Effector CD4-positive, alpha-beta T cell (primary cell): ENCODE measurements around the gene EPHA2.
"Not testable (repeated sequence)": the region's sequence is repeated elsewhere in the genome, so short reads cannot be mapped to it uniquely, and the experiment has no call there.

Experiments used
- DNase-seq: peaks from one replicate; pipeline ENCODE4 v3.0.0-alpha.2; 2020

The EPHA2 gene

DNA sequence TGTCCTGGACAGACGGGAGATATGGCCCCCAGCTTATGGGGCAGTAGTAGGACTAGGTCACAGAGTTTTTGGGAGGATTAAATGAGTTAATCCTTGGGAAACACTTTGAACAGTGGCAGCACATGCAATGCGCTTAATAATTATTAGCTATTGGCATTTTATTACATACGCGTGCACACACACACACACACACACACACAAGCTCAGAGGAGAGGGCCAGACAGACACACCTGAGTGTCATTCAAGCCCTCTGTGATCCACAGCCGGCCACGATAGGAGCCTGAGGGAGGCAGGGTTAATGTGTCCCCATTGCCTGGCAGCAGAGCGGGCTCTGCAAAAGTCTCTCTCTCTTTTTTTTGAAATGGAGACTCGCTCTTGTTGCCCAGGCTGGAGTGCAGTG, 37.9 kb downstream of the EPHA2 start:
- DNase-seq: no peak

DNA sequence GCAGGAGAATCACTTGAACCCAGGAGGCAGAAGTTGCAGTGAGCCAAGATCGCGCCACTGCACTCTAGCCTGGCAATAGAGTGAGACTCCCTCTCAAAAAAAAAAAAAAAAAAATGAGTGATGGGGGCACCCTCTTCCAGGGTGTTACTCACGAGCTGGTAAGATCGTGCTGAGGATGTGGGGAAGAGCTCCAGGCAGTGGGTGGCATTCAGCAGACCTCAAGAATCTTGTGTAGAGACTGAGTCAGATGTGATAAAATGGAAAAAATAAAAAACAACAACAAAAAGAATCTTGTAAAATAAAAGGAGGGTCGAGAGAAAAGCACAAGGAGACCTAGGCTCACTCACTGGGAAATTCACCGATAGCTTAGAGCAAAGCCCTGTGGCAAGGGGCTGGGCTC, 38.5 kb downstream of the EPHA2 start:
- no peak for DNase-seq

DNA sequence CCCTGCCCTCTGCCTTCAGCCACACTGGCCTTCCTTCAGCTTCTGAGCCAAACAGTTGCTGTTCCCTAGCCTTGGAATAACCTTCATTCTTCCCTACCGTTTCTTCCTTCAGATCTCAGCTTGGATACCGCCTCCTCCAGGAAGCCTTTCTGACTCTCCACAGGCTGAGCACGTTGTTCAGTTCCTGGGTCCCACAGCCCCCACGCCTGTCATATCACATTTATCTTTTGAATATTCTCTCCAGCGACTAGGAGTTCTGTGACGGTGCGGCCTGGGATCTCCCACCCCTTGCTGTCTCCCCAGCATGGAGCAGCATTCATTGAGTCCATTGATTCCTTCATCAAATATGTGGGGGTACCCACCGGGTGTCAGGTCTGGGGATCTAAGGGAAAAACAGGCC, 39.2 kb downstream of the EPHA2 start:
- DNase-seq: no peak

DNA sequence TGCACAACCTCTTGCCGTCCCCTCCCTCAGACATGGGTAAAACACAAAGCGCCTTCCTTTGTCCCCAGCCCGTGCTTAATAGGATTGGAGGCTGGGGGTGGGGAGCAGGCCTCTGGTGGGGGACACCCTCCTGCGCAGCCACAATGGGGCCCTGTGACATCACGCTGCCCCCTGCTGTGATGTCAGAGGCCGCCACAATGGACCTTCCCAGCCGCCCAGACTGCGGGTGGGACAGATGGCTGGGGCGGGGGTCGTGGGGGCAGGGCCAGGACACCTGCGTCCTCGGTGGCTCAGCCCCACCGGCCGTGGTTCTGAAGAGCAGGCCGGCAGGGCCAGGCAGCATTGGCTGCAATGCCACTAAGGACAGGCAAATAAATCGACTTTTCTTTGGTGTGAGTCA, 39.9 kb downstream of the EPHA2 start:
- DNase-seq: no peak

DNA sequence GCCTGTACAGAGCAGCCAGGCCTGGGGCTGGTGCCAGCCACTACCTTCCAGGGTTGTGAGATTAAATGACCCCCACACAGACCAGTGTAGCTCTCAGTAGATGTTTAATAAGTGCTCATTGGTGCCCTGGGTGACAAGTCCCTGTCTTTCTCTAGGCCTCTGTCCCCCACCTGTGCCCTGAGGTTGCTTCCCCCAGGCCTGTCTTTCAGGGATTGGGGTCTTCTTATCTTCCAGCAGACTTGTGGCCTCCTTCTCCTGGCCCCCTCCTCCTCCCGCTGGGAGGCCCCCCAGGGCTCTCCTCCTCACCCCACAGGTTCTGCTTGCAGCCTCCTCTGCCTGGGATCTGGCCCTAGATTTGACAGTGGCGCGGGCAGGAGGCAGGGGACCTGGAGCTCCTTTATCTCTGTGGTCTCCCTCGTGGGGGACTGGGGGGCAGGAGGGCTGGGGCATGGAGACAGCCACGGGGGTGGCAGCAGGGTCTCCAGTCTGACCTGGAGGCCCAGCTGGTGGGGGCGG, 40.3 kb downstream of the EPHA2 start:
- no peak for DNase-seq

DNA sequence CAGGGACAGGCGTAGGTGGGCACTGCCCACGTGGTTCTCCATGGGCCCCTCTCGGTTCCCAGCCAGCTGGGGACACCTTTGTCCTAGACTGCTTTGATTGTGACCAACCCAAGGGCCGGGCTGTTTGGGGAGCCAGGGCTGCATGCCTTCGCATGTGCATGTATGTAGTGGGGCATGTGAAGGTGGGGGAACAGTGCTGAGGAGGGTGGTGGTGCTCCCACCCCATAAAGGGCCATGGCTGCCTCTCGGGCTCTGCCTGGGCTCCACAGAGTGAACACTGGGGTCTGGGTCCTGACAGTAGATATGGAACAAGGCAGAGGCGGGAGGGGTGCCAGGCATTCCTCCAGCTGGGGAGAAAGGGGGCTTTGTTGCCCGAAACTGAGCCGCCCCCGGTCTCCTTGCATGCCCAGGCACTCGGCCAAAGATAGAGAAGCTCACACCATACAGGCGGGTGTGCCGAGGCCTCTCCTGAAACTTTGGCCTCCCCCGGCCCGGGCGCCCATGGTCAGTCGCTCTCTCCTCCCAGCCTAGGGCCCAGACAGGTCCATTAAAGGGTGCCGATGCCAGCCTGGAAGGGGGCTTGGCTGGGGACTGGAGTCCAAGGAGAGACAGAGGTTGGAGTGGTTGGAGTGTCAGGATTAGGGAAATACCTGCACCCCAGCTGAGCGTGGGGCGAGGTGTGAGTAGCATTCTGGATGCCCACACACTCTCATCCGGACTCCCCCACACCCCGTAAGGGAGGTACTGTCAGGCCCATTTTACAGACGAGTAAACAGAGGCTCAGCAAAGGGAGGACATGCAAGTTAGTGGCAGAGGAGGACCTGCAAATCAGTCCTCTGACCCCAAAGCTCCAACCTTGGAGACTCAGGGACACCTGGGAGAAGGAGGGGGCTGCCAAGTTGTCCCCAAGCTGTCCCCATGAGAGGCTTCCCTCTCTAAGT, 41.1 kb downstream of the EPHA2 start:
- no peak for DNase-seq

DNA sequence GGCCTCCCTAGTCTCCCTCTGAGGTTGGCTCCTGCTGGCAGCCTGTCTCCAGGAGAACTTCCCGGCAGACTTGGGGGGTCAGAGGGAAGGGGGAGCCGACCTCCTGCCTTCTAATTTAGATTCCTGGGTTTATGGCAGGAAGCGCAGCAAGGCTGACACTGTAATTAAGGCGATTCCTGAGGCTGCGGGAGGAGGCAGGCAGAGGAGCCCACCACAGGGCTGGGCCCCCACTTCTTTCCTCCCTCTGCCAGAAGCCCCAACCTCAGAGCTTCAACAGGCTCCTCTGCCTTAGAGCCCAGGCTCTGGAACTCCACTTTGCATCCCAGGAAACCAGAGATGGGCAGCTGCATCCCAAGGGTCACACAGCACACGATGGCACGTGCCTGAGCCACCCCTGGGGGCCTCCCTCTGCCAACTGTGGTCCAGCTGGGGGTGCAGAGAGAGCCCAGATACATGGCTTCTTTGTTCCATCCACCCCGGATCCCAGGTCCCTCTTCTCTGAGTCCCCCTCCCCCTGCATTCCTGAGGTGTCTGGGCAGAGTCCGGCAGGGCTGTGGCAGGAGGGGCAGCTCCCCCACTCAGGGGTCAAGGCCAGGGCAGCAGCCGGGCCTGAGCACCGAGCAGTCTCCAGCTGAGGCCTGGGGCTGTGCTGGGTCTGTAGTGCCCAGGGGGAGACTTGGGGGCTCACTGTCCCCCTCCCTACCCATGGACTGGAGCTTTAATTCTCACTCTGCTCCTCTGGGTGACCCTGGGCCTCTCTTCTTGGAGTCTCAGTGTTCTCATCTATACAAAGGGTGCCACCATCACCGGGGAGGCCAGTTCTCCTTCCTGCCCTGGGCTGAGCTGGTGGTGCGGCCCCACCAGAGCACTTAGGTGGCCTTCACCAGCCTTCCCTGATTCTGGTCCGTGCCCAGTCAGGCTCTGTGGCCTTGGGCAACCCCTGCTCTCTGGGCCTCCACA, 43.0 kb downstream of the EPHA2 start:
- DNase-seq: no peak

DNA sequence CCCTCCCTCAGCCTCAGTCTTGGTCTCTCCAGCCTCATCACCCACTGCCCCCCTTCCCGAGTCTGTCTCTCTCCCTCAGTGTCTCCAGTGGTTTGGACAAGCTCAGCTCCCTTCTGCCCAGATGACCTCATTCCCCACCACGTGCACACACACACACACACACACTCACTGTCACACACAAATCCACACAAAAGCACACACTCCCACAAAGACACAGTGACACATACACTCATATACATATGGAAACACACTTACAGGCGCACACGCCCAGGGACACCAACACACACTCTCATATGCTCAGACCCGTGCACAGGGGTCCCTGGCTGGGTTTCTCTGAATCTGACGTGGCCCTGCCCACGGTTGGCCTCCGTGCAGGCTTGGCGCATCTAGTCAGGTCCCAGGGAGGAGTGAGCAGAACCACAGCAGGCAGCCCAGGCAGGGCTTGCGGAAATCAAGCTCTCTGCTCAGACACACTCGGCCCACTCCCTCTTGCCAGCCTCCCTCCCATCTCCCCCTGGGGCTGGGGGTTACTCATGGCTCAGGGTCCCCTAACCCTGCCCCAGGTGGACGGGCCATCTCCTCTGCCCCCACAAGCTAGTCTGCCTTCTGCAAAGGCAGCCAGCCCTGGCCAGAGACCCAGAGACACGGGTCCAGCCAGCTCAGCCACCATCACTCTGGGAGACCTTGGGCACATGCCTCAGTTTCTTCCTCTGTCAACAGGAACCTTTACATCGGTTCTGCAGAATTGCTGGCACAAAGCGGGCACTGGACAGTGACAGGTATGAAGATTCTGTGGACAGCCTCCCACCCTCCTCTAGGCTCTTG, 43.9 kb downstream of the EPHA2 start:
- DNase-seq: no peak

DNA sequence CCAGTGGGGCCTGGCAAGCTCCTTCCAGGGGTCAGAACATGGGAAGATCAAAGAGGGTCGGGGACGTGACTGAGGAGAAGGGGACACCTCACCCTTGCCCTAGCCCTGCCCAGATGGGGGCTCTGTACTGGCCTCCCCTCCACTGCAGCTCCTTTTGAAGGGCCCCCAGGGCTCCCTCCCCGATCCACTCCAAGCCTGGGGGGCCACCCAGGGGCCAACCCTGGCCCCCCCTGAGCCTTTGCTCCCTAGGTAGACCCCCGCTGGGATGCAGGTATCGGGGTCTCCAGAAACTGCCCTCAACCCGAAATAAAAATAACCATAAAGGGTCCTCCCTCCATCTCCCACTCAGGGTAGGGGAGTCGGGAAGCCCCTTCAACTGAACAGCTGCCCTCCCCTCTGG, 45.0 kb downstream of the EPHA2 start:
- no peak for DNase-seq

DNA sequence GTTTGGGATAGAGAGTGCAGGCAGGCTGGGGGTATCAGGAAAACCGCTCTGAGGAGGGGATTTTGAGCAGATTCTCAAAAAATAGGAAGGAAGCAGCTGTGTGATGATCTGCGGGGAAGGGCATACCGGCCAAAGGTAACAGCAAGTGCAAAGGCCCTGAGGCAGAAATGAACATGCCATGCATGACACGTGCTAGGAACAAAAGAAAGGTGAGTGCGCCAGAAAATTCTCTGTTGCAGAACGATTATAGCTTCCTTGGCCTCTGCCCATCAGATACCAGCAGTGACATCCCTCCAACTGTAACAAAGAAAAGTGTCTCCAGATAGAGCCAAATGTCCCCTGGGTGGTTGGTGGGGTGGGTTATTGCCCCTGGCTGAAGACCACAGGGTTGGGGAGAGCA, 45.4 kb downstream of the EPHA2 start:
- no peak for DNase-seq

DNA sequence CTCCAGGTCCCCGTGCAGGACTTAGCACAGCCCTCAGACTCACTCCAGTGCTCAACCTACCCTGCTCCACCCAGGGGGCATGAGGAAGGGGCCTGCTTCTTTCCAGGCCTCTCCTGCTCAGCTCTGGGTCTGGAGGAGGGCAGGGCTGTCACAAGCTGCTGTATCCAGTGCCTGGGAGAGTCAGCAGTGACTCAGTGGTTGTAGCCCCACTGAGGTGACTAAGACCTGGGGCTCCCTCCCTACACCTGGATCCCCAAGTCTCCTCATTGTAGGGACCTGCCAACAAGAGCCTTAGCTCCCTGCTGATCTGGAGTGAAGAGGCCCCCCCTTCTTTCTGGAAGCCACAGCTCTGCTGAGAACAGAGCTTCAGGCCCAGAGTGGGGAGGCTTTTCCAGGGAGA, 46.3 kb downstream of the EPHA2 start:
- no peak for DNase-seq

DNA sequence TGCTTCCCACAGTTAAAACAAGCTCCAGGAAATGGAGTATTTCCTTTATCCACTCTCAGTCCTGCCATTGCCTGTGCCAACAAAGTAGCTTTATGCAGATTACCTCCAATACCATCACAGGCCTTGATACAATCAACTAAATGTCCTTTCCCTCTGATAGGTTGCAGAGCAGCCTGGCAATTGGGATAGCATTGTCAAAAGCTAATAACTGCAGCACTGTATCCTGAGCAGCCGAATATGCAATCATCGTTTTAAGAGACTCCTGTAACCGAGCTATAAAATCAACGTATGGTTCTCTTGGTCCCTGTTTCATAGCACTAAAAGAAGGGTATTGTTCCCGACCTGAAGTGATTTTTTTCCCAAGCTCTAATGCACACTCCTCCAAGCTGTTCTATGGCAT, 48.8 kb downstream of the EPHA2 start:
- not testable (repeated sequence) for DNase-seq

DNA sequence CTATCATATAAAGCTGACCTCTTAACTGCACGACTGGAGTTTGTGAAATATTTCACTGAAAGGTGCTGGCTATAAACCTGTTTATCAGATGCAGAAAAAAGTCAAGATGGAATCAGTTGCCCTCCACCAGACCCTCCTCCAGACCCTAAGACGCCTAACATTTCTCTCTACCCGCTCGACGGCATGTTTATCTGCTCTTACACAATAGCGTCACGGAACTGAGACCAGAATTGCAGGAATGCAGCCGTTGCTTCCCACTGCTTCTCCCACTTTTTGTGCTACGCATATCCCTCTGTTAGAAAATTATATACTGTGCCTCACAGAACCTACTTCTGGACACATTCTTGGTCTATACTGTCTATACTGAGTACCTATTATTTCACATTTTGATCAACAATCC, 54.2 kb downstream of the EPHA2 start:
- no peak for DNase-seq

DNA sequence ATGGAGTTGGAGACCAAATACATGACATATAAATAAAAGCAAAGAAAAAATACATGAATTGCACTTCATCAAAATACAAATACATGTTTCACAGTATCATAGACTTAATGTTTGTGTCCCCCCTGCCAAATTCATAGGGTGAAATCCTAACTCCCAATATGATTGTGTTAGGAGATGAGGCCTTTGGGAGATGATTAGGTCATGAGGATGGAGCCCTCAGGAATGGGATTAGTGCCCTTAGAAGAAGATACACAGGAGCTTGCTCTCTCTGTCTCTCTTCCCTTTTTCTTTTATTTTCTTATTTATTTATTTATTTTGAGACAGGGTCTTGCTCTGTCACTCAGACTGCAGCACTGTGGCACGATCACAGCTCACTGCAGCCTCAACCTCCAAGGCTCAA, 56.5 kb downstream of the EPHA2 start:
- no peak for DNase-seq

DNA sequence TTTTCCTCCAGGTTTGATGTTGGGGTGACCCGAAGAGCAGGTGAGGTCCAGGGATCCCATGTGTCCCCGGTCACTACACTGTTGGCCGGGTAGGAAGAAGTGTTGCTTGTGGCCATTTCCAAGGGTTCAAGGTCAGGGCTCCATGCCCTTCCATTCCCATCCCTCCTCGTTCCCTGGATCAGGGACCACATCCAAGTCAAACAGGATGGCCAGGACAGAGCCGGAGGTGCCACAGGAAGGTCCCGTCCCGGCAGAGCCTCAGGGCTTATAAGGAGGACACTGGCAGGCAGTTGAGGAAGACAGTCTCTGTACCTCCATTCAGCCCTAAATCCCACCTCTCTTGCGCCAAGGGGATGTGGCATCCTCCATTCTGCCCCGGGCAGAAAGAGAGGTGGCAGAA, 60.4 kb downstream of the EPHA2 start:
- no peak for DNase-seq

DNA sequence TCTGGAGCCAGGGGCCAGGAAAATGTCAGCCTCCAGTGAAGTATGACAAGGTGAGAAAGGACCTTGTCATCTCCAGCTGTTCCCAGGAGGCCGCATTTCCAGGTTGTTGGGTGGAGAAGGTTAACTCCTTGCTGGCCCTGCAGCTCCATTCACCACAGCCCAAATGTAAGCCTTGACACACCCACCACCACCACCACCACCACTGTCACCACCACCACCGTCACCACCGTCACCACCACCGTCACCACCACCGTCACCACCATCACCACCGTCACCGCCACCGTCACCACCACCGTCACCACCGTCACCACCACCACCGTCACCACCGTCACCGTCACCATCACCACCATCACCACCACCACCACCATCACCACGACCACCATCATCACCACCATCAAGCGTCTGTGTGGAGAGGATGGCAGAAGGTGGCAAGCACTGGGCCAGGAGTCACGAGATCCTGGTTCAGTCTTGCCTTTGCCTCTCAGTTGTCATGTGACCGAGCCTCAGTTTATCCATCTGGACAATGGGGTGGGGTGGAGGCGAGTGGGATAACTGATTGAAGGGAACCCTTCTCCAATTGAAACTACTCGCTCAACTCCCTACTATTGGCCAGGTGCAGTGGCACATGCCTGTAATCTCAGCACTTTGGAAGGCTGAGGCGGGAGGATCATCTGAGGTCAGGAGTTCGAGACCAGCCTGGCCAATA, 61.3 kb downstream of the EPHA2 start:
- DNase-seq: no peak

DNA sequence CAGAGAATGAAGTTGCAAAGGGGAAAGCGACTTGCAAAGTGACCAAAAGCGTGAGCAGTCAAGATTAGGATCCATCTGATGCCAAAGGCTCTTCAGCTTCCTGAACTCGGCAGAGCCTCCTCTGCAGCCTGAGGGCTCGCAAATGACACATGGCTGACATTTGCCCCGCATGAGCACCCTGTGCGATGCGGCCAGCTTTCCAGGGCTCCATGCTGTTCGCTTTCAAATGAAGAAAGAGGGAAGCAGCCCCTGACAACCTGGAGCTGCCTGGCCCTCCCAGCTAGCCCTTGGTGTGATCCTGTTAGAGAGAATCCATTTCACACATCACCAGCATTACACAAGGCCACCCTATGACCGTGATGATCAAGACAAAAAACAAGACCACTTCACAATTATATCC, 62.3 kb downstream of the EPHA2 start:
- DNase-seq: no peak

DNA sequence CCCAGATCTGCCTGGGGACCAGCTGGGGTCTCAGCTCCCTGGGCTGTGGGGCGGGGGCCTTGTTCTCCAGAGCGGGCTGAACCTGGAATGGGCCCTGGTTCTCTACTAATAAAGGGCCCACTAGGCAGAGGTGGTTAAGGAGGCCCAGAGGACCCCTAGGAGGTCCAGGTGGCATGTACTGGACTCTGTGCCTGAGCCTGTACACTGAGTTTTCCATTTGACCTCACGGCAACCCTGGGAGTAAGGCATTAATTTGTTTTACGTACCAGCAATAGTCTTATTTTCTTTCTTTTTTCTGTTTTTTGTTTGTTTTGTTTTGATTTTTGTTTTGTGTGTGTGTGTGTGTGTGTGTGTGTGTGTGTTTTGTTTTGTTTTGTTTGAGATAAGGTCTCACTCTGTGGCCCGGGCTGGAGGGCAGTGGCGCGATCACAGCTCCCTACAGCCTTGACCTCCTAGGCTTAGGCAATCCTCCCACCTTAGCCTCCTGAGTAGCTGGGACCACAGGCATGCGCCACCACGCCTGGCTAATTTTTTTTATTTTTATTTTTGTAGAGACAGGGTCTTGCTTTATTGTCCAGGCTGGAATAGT, 62.9 kb downstream of the EPHA2 start:
- no peak for DNase-seq

DNA sequence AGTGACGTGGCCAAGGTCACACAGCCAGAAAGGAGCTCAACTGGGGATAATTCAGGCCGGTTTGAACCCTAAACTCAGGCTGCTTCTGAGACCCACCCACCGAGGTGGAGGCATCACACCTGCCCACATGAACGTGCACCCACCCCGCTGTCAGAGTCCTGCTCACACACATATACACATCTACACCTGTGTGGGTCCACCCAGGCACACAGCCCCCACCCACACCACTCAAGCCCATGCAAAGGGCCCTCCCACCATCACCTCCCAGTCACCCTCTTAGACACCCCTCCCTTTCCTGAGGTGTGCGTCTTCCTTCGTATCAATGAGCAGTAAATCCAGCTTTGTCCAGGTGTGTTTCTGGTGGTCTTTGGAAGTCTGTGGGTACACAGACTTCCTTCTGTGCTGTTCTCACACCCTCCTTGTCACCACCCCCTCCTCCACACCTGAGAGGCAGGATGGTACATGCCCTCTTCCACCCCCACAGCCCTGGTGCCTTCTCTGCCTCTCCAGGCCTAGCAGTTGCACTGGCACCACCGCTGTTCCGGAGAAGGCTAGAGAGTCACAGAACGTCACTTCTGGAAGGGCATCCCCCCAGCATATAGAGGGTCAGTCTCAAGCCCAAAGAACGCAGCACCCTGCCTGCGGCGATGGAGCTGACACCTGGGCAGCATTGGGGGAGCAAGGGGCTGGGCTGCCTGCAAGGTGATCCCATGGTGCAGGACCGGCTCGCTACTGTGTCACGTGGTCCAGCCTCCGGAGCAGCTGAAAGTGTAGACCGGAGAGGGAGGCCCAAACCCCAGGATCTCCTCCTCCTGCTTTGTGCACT, 63.6 kb downstream of the EPHA2 start:
- DNase-seq: no peak

DNA sequence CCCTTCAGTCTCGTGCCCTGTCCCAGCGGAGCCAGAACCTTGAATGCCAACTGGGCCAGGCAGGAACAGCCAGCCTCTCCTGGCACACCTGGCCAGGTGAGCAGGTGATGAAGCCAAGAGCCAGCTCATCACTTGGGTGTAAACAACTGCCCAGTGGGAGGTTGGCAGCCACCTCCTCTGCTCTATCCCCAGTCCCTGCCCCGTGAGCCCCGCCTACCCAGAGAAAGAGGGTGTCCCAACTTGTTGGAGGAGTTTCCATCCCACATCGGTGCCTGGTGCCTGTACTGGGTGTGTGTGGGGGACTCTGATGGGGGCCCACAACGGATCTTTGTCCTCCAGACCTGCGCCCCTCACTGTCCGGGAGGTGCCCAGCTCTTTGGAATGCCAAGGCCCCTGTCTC, 64.6 kb downstream of the EPHA2 start:
- DNase-seq: no peak
